HS-27A (cell line): Measurements from ENCODE around the gene PARP1.

Source experiments
- DNase-seq: peaks from one replicate; pipeline ENCODE4 v3.0.0-alpha.2; 2012; ENCODE audit warnings: low read depth, missing footprints

The PARP1 gene

DNA sequence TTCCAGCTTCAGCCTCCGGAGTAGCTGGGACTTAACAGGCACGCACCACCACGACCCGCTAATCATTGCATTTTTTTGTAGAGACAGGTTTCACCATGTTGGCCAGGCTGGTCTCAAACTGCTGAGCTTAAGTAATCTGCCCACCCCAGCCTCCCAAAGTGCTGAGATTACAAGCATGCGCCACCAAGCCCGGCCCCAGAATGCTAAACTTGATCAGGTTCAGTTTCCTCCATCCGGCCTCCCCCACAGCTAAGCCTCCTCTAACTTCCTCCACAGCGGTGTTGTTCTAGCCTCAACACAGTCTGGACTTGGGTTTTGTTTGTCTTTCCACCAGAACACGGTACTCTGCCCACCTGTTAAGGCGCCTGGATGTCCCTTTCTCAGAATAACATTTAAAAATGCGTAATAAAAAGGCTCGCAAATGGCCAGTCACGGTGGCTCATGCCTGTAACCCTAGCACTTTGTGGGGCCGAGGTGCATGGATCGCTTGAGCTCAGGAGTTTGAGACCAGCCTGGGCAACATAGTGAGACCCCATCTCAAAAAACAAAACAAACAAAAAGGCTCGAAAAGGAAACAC lies 2.4 kb downstream of the PARP1 start:
- no peak for DNase-seq

DNA sequence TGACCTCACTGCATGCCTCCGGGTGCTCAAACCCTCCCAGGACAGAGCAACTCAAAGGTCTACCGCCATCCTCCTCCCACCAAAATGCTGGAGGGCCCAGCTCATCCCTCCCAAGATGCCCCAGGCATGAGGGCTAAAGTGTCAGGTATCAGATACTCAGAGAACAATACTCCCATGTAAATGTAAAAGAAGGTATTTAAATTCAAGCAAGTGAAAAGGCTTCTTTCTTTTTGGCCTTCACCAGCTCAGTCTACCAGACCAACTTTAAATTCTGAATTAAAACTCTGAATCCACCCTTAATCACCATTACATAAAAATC lies 3.0 kb downstream of the PARP1 start:
- DNase-seq = no peak

GRCh38 chr1:226404063-226404903 lies 3.6 kb downstream of the PARP1 start:
- no peak for DNase-seq

- no peak for DNase-seq
Measured at GRCh38 chr1:226403201-226404034, 4.5 kb downstream of the PARP1 start.

- DNase-seq = no peak
Measured at GRCh38 chr1:226402739-226403165, 5.1 kb downstream of the PARP1 start.

DNA sequence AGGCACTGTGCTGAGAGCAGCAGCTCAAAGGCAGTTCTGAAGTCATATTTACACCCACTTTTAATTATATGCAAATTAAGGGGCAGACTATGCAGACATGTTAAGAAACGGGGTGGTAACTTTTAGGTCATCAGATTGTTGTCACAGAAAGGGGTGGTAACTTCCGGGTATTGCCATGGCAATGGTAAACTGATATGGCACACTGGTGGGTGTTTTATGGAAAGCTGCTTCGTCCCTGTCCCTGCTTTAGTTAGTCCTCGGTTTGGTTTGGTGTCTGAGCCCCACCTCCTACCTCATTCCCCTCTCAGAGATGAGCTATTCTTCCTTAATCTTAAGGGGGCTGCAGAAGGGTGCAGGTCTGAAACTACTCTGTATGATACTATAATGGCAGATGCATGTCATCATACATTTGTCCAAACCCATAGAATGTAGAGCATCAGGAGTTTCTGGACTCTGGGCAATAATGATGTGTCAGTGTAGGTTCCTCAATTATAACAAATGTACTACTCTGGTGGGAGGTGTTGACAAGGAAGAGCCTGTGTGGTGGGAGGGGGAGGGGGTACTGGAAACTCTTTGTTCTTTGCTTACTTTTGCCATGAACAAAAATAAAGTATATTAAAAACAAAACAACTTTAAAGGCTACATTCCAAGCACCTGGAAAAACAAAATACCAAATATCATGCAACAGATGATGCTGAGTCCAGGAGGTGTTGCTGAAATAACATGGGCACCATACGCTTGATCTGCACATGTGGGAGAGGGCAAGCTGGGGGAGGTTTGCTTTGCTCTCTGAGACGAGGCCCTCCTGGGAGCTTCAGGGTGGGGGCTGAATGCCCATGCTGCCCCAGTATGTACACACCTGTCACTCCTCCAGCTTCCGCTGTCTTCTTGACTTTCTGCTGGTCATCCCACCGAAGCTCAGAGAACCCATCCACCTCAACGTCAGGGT lies 6.3 kb downstream of the PARP1 start:
- DNase-seq = no peak

- no peak for DNase-seq
Measured at GRCh38 chr1:226400519-226401354, 7.2 kb downstream of the PARP1 start.

DNA sequence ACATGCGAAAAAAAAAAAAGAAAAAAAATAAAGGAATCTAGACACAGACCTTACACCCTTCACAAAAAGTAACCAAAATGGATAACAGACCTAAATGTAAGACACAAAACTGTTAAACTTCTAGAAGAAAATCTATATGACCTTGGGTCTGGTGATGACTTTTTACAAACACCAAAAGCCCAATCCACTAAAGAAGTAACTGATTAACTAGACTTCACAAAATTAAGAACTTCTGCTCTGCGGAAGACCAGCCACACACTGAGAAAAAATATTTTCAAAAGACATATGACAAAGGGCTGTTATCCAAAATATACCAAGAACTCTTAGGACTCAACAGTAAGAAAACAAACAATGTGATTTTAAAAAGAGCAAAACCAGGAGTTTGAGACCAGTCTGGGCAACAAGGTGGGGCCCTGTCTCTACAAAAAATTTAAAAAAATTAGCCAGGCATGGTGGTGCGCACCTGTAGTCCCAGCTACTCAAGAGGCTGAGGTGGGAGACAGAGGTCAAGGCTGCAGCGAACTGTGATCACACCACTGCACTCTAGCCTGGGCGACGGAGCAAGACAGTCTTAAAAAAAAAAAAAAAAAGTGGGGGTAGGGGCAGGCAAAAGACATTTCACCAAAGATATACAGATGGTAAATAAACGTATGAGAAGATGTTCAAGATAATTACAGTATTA lies 9.8 kb downstream of the PARP1 start:
- DNase-seq = no peak

DNA sequence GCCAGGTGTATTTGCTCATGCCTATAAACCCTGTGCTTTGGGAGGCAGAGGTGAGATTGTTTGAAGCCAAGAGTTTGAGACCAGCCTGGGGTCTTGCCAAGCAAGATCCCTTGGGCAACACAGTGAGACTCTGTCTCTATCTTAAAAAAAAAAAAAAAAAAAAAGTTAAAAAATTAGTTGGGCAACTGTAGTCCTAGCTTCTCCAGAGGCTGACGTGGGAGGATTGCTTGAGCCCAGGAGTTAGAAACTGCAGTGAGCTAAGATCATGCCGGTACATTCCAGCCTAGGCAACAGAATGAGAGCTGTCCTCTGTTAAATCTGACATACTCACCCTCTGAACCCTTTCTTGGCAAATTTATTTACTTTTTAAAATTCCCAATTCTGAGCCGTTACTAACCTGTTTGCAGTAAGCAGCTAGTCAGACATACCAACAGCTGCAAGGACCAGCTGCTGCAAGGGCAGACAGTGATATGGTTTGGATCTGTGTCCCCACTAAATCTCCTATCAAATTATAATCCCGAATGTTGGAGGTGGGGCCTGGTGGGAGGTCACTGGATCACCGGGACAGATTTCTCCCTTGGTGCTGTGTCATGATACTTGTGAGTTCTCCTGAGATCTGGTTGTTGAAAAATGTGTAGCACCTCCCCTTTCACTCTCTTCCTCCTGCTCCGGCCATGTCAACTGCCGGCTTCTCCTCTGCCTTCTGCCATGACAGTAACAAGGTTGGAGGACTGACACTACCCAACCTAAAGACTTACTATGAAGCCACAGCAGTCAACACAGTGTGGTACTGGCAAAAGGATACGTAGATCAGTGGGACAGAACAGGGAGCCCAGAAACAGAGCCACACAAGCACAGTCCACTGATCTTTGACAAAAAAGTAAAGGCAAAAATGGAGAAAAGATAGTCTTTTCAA lies 10.6 kb downstream of the PARP1 start:
- no peak for DNase-seq

- DNase-seq = no peak
Measured at GRCh38 chr1:226395753-226396152, 12.1 kb downstream of the PARP1 start.

DNA sequence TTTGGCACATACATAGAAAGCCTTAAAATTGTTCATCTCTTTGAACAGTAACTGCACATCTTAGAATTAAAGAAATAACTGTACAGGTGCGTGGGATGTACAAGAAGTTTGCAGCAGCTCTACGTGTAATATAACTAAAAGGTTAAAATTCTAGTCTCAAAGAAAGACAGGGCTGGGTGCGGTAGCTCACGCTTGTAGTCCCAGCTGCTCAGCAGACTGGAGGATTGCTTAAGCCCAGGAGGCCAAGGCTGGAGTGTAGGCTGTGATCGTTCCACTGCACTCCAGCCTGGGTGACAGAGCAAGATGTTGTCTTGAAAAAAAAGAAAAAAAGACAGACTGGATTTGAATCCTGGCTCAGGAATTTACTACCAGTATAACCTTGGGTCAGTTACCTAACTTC lies 13.4 kb downstream of the PARP1 start:
- no peak for DNase-seq

GRCh38 chr1:226390681-226391080 lies 17.2 kb downstream of the PARP1 start:
- DNase-seq = no peak

DNA sequence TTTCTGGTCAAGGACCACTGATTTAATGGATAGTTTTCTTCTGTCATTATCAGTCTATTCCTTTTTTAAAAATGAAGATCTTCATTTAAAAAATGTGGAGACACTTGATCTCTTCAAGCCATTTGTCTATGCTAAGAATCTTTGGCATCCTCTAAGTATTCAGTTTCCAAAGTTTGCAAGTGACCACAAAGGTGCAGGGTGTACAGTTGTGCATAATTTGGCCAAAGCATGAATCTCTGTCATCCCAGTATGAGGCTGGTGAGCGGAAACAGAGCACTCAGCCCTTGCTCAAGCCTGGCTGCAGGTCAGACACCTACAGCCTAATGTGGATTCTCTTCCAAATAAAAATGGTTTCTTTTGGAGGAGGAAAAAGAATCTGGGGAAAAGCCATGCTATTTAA lies 19.8 kb downstream of the PARP1 start:
- DNase-seq = no peak

- no peak for DNase-seq
Measured at GRCh38 chr1:226384717-226385116, 23.2 kb downstream of the PARP1 start.

- DNase-seq = no peak
Measured at GRCh38 chr1:226384040-226384439, 23.9 kb downstream of the PARP1 start.

GRCh38 chr1:226382030-226382429 lies 25.9 kb downstream of the PARP1 start:
- no peak for DNase-seq

- DNase-seq = no peak
Measured at GRCh38 chr1:226381226-226381998, 26.5 kb downstream of the PARP1 start.

- no peak for DNase-seq
Measured at GRCh38 chr1:226378071-226378470, 29.8 kb downstream of the PARP1 start.
